NCI-H526 treated with DMSO at 0.1 percent for 48 hours (cell line): ENCODE measurements around the gene MIAT.
"Not testable (repeated sequence)": the region's sequence is repeated elsewhere in the genome, so short reads cannot be mapped to it uniquely, and the experiment has no call there.

Experiments used
- DNase-seq: peaks from one replicate; lab custom pipeline; 2025; lab: John Stamatoyannopoulos, UW

MIAT gene

DNA sequence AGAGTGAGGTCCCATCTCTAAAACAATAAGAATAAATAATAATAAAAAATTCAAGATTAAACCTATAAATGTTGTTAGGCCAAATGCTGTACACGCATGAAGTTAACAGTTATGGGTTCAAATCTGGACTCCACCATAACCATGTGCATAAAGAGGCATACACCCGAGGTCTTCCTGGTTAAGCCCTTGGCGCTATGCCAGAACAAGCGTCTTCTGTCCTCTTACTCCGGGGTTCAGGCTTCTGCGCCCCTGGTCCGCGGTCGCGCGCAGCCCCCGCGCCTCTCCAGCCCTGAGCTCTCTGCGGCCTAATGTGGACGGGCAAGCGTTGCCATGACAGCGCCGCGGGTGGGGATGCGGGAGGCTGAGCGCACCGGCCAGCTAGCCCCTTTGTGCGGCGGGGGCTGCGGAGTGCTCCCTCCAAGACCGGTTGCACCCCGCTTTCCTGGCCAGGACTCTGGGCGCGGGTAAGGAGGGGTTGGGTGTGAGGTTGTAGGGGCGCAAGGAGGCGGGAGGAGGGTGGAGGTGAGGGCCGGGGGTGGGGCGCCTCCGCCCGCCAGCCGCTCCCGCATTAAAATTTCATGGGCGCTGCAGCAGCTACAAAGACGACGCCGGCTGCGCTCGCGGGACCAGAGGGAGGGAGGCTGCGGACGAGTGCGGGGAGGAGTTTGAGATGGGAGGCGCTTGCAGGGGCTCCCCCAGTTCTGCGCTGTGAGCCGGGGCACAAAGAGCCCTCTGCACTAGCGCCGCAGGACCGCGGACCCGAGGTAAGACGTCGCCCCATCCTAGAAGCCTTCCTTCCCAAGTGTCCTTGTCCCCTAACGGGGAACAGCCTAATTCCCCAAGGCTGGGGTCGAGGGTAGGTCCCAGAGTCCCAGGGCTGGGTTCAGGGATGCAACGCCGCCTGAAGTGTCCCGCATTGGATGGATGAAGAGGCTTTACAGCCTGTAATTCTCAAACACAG lies at the start of gene MIAT:
Gene MIAT, plus strand, starts transcription at position 698 of the 961 bp plus-strand sequence.
- no peak for DNase-seq

- DNase-seq, result no peak
Observed at GRCh38 chr22:26608129-26608528, 49.3 kb upstream of the MIAT start.

DNA sequence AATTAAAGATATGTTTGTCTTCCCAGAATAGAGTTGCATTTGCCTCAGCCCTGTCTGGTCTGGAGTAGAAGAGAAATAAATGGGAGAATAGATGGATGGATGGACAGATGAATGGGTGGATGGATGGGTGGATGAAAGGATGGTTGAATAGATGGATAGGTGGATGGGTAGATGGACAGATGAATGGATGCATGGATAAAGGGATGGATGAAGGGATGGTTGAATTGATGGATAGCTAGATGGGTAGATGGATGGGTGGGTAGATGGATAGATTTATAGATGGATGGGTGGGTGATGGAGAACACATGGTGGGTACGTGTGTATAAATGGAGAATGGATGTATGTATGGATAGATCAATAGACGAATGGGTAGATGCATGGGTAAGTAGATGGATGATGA lies 48.1 kb upstream of the MIAT start:
- DNase-seq, result no peak

DNA sequence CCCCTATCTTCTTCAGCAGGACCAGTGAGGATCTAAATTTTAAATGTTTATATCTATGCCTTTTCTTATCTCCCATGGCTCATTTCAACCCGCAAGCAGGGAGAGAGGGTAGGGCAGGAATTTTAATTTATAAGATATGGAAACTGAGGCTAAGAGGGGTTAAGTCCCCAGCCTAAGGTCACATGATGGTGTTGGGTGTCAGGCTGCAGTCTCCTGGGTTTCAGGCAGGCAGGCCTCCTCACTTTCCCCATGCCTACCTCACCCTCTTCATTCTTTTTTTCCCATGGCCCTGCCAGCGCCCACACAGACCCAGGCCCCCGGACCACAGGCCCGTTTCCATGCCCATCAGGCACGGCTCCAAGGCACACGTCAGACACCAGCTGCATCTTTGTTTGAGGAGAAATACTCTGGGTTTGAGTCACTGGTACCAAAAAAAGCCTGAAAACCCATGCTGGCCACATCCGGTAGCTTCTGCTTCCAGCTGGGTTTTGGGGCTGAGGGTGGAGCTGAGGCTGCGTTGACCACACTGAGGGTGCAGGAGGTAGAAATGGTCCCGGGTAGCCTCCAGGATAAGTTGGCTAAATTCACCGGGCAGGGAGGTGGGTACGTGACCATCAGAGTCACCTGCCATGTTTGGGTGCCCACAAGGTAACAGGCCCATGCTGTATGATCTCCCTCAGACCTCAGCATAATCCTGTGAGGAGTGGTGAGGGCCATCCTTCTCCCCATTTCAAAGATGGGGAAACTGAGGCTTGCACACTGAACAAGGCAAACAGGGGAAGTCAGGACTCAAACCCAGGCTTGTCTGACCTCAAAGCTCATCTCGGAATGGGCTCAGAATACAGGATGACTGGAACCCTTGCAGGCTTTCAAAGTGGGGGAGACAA lies 47.1 kb upstream of the MIAT start:
- no peak for DNase-seq

GRCh38 chr22:26610996-26611395 lies 46.4 kb upstream of the MIAT start:
- no peak for DNase-seq

DNA sequence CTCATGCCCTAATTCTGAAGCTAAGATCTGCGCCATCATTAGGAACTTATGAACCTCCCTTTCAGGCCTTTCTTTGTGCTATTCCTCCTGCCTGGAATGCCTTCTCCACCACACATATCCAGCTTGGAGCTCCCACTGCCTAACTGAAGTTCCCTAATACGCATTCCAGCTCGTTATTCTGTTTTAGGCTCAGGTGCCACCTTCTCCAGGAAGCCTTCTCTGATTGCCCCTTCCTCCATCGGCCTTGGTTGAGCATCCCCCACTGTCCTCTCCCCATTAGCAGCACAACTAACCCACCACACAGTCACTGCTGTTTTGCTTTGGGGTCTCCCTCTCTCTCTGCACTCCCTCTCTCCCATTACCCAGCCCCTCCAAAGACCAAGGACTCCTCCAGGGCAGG lies 44.7 kb upstream of the MIAT start:
- DNase-seq, result no peak

GRCh38 chr22:26613753-26614152 lies 43.6 kb upstream of the MIAT start:
- not testable (repeated sequence) for DNase-seq

- DNase-seq, result no peak
Observed at GRCh38 chr22:26614322-26614721, 43.1 kb upstream of the MIAT start.

GRCh38 chr22:26615149-26615548 lies 42.2 kb upstream of the MIAT start:
- DNase-seq, result no peak

DNA sequence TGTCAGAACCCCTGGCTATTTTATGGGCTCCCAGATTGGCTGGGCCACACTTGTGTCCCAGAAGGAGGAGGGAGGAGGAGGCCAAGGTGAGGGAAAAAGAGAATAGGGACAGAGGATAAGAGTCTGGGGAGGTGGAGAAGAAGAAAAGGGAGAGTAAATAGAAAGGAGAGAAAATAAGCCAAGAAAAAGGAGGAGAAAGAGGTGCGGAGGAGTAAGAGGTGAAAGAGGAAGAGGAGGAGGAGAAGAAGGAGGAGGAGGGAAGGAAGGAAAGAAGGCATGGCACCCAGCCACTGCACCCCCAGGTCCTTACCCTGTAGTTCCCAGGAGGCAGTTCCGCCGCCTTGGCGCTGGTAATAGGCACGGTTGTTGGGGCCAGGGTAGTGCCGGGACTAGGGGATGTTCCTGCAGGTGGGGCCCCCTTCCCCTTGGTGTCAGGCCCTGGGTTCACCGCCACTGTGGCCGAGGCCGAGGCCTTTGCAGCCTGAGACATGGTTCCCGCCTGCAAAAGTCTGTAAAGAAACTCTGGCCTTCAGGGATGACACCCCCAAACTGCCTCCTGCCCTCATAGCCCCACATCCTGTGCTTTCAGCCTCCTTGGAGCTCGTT lies 41.5 kb upstream of the MIAT start:
- no peak for DNase-seq

DNA sequence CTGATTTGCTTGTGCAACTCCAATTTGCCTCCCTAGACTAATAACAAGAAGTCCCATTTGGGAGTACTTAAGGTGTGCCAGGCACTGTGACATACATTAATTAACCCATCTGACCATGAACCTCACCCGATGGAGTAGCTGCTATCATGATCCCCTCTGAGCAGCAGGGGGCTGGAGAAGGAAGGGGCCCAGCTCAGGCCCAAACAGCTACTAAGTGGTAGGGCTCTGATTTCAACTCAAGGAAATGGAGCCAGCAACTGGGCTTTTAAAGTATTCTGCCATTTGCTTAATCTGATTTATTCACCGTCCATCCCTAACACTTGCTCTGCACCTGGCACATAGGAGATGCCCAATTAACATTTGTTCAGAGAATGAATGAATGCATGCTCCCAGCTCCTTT lies 40.7 kb upstream of the MIAT start:
- no peak for DNase-seq

DNA sequence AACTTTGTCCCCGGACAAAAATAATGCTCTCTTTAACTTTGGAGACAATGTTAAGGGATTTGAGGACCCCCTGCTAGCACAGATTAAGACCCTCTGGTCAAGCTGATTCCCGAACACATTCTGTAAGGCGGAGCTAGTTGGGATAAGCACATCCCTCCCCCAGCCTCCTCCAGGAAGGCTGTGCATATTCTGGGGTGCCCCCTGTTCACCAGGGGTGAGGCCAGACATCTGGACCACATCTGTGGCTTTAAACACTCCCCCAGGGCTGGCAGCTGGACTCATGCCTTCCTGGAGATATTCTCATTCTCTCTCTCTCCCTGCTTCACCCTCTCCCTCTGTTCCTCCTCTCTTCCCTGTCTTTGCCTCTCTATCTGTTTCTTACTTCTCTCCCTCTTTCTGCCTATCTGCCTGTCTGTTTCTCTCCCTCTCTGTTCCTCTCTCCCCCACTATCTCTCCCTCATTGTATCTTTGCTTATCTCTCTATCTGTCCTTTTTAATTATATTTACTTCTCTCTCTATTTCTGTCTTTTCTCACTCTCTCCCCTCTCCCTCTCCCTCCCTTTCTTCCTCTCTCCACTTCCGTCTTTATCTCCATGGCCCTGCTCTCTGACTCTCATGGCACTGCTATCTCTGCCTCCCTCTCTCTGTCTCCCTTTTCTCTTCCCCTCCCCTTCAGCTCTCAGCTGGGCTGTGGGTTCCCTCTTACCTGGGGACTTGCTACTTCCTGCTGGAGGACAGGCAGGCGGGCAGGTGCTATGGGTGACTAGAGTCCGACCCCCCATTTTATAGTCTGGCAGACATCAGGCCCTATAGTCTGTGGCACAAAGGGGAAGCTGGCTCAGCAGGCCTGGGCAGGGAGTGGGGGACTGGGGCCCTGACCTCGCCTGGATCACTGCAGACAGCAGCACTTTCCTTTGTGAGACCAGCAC lies 39.9 kb upstream of the MIAT start, which contains the start of gene CRYBB1:
Gene CRYBB1, minus strand, starts transcription at position 757 of the 929 bp plus-strand sequence. CDS start 1,708 bp downstream, outside the sequence.
- DNase-seq, result no peak

DNA sequence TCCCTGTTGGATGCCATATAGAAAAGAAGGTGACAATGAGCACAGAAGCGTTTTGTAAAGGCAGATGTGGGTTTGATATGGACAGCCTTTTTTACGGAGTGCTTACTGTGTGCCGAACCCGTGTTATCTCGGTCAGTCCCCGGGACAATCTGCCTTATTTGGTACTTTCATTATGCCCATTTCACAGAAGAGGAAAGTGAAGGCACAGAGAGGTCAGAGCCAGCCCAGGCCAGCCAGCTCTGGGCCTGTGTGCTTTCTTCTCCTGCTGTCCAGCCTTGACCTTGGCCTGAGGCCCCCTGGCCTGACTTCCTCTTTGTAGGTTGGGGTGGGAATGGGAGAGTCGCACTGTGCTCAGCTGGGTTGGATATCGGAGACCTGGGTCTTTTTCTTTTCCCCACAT lies 38.9 kb upstream of the MIAT start:
- DNase-seq, result no peak

DNA sequence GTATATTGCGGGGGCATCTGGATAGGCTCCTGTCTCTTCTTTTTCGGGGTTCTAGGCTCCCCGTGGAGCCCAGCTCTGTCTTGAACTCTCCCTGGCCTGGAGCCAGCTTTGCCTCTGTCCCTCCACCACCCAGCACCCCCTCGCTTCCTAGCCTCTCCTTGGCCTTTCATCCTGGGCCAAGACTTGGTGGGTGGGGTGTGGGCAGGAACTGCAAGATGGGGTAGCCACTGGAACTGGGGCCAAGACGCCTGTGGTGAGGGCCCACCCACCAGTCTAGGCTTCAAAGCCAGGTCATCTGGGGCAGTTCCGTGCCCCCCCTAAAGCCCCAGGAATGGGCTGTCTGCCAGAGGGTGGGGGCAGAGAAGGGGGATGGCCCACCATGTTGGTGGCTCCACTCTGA lies 37.9 kb upstream of the MIAT start:
- no peak for DNase-seq

DNA sequence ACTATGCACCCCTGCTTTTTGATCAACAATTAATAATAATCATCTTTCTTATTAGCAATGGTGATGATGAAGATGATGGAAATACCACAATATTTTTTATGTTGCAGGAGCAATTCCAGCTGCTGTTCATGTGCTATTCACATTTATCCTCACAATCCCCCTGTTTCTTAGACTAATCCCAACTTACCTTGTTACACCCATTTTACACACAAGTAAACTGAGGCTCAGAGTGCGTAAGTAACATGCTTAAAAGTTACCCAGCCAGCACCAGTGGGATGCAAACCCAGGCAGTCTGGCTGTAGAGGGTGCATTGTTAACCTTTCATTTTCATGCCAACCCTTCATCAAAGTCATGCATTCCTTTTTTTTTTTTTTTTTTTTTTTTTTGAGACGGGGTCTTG lies 37.2 kb upstream of the MIAT start:
- DNase-seq, result no peak

DNA sequence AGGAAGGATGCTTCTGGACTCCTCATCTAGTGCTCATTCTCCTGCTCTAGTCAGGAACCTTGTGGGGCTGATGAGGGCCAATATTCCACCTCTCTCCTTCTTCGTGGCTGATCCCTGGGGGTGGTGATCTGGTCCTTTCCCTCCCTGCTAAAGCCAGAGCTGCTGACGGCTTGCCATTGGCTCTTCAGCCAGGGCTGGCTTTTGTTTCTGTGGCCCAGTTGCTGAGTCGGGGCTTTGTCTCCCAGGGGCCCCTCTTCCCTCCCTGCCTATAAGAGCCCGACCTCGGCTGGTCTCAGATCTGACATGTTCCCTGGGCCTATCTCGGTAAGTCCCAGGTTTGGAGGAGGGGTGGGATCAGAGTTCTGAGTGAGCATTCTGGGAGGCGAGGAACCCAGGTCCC lies 35.7 kb upstream of the MIAT start, which contains the start of gene CRYBA4:
Gene CRYBA4, plus strand, starts transcription at position 301 of the 400 bp plus-strand sequence. CDS start 634 bp downstream, outside the sequence.
- no peak for DNase-seq

- DNase-seq, result no peak
Observed at GRCh38 chr22:26623984-26624383, 33.4 kb upstream of the MIAT start.

- no peak for DNase-seq
Observed at GRCh38 chr22:26624803-26625202, 32.6 kb upstream of the MIAT start.

GRCh38 chr22:26629988-26630761 lies 27.2 kb upstream of the MIAT start:
- no peak for DNase-seq

- no peak for DNase-seq
Observed at GRCh38 chr22:26631282-26631681, 26.1 kb upstream of the MIAT start.
